GM18498 (cell line): ENCODE data around the gene KCNQ1.
"Not testable (repeated sequence)": the region's sequence is repeated elsewhere in the genome, so short reads cannot be mapped to it uniquely, and the experiment has no call there.

ENCODE experiments used
- ATAC-seq: cut with Tn5 transposase; IDR thresholded peaks from one replicate; pipeline ENCODE4 v1.9.1; 2021; ENCODE audit warnings: mild to moderate bottlenecking, moderate library complexity; ENCODE audit not compliant: unreplicated experiment

Gene KCNQ1

GRCh38 chr11:2471048-2471803 lies 26.4 kb downstream of the KCNQ1 start:
- ATAC-seq, result no peak

- ATAC-seq, result no peak
Observed at GRCh38 chr11:2471804-2472096, 26.9 kb downstream of the KCNQ1 start.

GRCh38 chr11:2472428-2473186 lies 27.8 kb downstream of the KCNQ1 start:
- no peak for ATAC-seq

GRCh38 chr11:2473361-2474058 lies 28.7 kb downstream of the KCNQ1 start:
- ATAC-seq, result no peak

- ATAC-seq, result no peak
Observed at GRCh38 chr11:2474059-2474901, 29.5 kb downstream of the KCNQ1 start.

GRCh38 chr11:2475136-2475918 lies 30.5 kb downstream of the KCNQ1 start:
- ATAC-seq, result no peak

GRCh38 chr11:2477254-2477653 lies 32.4 kb downstream of the KCNQ1 start:
- no peak for ATAC-seq

GRCh38 chr11:2477936-2478335 lies 33.1 kb downstream of the KCNQ1 start:
- no peak for ATAC-seq

- ATAC-seq, result not testable (repeated sequence)
Observed at GRCh38 chr11:2480067-2480873, 35.5 kb downstream of the KCNQ1 start.

GRCh38 chr11:2480874-2481220 lies 36.0 kb downstream of the KCNQ1 start:
- ATAC-seq, result no peak

- no peak for ATAC-seq
Observed at GRCh38 chr11:2481253-2481652, 36.4 kb downstream of the KCNQ1 start.

- ATAC-seq, result no peak
Observed at GRCh38 chr11:2482204-2482603, 37.4 kb downstream of the KCNQ1 start.

- ATAC-seq, result no peak
Observed at GRCh38 chr11:2482745-2483144, 37.9 kb downstream of the KCNQ1 start.

- no peak for ATAC-seq
Observed at GRCh38 chr11:2483426-2483825, 38.6 kb downstream of the KCNQ1 start.

GRCh38 chr11:2484576-2485125 lies 39.8 kb downstream of the KCNQ1 start:
- no peak for ATAC-seq

GRCh38 chr11:2488004-2488403 lies 43.2 kb downstream of the KCNQ1 start:
- no peak for ATAC-seq

GRCh38 chr11:2489083-2489482 lies 44.3 kb downstream of the KCNQ1 start:
- no peak for ATAC-seq

- not testable (repeated sequence) for ATAC-seq
Observed at GRCh38 chr11:2497951-2498350, 53.1 kb downstream of the KCNQ1 start.

GRCh38 chr11:2498750-2499149 lies 53.9 kb downstream of the KCNQ1 start:
- no peak for ATAC-seq
